Breast epithelium (tissue), 3 donors: Measurements from ENCODE around the gene LRP6.

Experiments used
- POLR2A ChIP-seq: fragments of 450-650 bp; IDR thresholded peaks from one replicate; pipeline ENCODE4 v1.6.1; 2016; ENCODE audit warnings: antibody characterized with exemption, mild to moderate bottlenecking, moderate library complexity
- POLR2AphosphoS5 ChIP-seq, 3 donors: sonication (generic); formaldehyde crosslinking; IDR thresholded peaks; one replicate each; pipeline ENCODE4 v1.6.1; 2017; ENCODE audit warnings: antibody characterized with exemption in 3 of 3
- TF ChIP-seq, protein P1 (sequence below), 3 donors: fragments of 450-650 bp; IDR thresholded peaks; one replicate each; pipeline ENCODE4 v1.5.1; 2016 to 2017; ENCODE audit warnings: antibody characterized with exemption in 3 of 3, mild to moderate bottlenecking in 3 of 3, moderate library complexity in 3 of 3

DNA sequence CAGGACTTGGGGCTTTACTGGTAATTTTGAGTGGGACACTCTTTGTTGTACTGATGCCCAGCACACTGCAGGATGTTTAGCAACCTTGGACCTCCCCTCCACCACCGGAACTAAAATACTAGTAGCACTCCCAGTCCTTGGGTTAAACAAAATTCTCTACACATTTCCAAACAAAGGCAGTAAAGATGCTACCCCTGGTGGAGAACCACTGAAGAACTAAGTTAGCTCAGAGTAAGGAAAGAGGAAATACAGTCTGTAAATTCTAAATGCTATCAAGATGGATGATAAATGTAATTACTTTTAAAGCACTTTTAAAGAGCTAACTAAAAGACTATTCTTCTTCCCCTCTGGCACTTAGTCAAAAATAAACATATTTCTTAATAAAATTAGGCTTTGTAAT lies 64.1 kb downstream of the LRP6 start:
- TF ChIP-seq POLR2AphosphoS5 (IDR thresholded peaks at IDR 0.05), result no peak
- TF ChIP-seq, protein P1, sequence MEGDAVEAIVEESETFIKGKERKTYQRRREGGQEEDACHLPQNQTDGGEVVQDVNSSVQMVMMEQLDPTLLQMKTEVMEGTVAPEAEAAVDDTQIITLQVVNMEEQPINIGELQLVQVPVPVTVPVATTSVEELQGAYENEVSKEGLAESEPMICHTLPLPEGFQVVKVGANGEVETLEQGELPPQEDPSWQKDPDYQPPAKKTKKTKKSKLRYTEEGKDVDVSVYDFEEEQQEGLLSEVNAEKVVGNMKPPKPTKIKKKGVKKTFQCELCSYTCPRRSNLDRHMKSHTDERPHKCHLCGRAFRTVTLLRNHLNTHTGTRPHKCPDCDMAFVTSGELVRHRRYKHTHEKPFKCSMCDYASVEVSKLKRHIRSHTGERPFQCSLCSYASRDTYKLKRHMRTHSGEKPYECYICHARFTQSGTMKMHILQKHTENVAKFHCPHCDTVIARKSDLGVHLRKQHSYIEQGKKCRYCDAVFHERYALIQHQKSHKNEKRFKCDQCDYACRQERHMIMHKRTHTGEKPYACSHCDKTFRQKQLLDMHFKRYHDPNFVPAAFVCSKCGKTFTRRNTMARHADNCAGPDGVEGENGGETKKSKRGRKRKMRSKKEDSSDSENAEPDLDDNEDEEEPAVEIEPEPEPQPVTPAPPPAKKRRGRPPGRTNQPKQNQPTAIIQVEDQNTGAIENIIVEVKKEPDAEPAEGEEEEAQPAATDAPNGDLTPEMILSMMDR (IDR thresholded peaks at IDR 0.05), result no peak
- no peak for TF ChIP-seq POLR2A
